T-helper 17 cell (primary cell): ENCODE data around the gene CENPX. TPM values are rescaled to one million over a fixed set of nuclear protein-coding genes. Genes with fewer than 3 reads are reported as not detected.

Source experiments
- ATAC-seq: fragments of 150-1000 bp; cut with Tn5 transposase; 2 replicates; pipeline ENCODE4 v1.10.0; 2021; ENCODE audit warnings: mild to moderate bottlenecking, moderate library complexity
- DNase-seq, 3 donors: peaks; one replicate each; pipeline versions ENCODE4 v3.0.0 to v3.0.0-alpha.2; 2020 to 2021
- H3K9me3 ChIP-seq: one replicate; pipeline ENCODE4 v1.7.0; 2013; ENCODE audit warnings: low read length, mild to moderate bottlenecking; ENCODE audit not compliant: control insufficient read depth, poor library complexity, severe bottlenecking
- H3K27ac Mint-ChIP-seq: one replicate; pipeline ENCODE4 v1.8.0; 2022; ENCODE audit warnings: mild to moderate bottlenecking, moderate library complexity, mixed read lengths
- H3K27me3 Mint-ChIP-seq: one replicate; pipeline ENCODE4 v1.8.0; 2022; ENCODE audit warnings: mixed read lengths
- H3K36me3 Mint-ChIP-seq: one replicate; pipeline ENCODE4 v1.8.0; 2022; ENCODE audit warnings: low read depth, mixed read lengths
- H3K4me1 Mint-ChIP-seq: one replicate; pipeline ENCODE4 v1.8.0; 2022; ENCODE audit warnings: mild to moderate bottlenecking, mixed read lengths
- H3K4me3 Mint-ChIP-seq: one replicate; pipeline ENCODE4 v1.8.0; 2022; ENCODE audit warnings: mild to moderate bottlenecking, moderate library complexity, mixed read lengths
- total RNA-seq, 4 donors: library from RNA in 2 of 4; stranded (reverse) in 2 of 4; gene quantifications; one replicate each; pipeline ENCODE4 v1.2.3 and lab custom pipeline; 2022 to 2026

CENPX gene
- total RNA-seq: 10 to 100 TPM; 20.9 to 21.1 TPM
- total RNA-seq (lab: John Stamatoyannopoulos, UW): 8.5 to 17.8 reads per million in 2 donors

DNA sequence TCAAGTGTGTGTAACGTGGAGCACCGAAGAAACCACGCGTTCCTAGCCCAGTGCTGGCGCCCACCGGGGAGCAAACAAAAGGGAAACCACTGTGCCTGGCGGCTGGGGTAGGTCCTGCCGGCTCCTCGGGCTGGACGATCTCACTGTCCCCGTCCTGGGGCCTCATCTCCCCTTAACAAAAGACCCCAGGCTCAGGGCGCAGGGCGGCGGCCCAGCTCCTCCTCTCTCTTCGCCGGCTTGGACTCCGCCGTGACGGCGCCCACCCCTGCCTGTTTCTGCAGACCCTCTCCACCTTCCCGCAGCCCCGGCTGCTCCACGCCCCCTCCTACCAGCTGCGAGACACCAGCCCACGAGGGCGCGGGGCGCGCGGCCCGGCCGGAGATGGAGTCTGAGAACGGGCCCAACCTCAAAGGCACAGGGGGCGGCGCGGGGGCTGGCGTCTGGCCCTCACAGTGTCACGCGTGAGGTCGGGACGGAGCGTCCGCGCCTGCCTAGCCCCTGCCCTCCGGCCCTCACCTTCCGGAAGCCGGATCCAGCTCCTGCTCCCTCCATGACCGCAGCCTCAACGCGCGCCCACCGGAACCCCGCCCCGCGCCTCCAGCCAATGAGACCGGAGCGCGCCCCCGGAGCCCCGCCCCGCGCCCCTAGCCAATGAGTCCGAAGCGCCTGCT lies at the start of gene CENPX:
Gene CENPX (minus strand): TSS at position 569 of the 671 bp plus-strand sequence. CDS start 17 bp downstream, at position 552.
- peak within 1 kb of the TSS; percentile 41 for H3K27ac Mint-ChIP-seq
- ATAC-seq (no peak), DNase-seq (no peak)

DNA sequence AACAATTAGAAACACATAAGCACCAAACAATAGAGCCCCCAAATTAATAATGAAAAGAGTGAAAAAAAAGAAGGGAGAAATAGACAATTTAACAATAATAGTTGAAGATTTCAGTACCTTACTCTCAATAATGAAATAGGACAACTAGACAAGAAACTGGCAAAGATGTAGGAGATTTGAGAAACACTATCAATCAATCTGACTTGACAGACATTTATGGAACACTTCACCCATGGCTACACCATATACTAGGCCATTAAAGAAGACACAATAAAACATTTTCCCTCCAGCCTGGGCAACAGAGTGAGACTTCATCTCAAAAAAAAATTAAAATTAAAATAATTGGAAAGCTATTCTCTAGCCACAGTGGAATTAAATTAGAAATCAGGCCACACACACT lies 47.9 kb upstream of the CENPX start:
- ATAC-seq (no peak), DNase-seq (no peak)
- Mint-ChIP-seq H3K27me3 (no peaks in the 10 kb centered on the region), H3K4me1 (peaks cover 4% of the 10 kb centered on the region), H3K36me3 (no peaks in the 10 kb centered on the region), H3K27ac (no peak overlapping the region), H3K4me3 (no peak overlapping the region)
- no peaks in the 10 kb centered on the region for H3K9me3 ChIP-seq

More for the DNA sequence above, at the start of gene CENPX:
- H3K9me3 ChIP-seq: no peaks in the 10 kb centered on the region
- H3K4me1 Mint-ChIP-seq: peaks cover 19% of the 10 kb centered on the region
- H3K36me3 Mint-ChIP-seq: no peaks in the 10 kb centered on the region
- H3K4me3 Mint-ChIP-seq: peak within 1 kb of the TSS; percentile 87
- no peaks in the 10 kb centered on the region for H3K27me3 Mint-ChIP-seq

DNA sequence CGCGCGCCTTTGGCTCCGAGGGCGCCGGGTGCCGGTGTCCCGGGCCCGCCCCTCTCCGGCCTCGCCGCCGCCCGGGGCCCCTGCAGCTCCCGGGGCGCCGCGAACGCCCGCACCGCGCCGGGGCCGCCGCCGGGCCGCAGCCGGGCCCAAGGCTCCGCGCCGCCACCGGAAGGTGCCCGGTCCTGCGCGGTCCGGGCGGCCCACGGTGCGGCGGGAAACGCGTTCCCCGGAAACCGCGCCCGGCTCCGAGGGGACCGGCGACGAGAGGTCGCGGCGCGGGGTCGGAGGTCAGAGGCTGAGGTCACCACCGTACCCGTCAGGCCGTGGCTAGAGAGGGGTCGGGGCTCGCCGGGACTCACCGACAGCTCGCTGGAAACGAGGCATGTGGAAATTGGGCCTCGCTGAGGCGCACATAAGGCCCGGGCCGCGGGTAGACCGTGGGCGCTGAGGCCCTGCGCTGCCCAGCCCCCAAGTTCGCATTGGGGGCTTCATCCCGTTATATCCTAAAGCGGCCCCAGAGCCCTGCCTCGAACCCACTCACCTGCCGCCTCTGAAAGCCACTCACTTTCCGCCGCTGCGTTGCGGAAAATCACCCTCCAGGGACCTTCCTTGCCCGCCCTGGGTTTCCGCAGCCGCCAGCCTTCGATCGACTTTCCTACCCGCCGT lies 43.1 kb upstream of the CENPX start, which contains the start of gene DUS1L:
Gene DUS1L (minus strand): TSS at position 167 of the 666 bp plus-strand sequence. CDS start 745 bp downstream, outside the sequence.
- Mint-ChIP-seq H3K4me1 (peaks cover 4% of the 10 kb centered on the region), H3K27ac (peak within 1 kb of the TSS; percentile 87), H3K27me3 (no peaks in the 10 kb centered on the region), H3K4me3 (peak within 1 kb of the TSS; percentile 89), H3K36me3 (no peaks in the 10 kb centered on the region)
- no peaks in the 10 kb centered on the region for H3K9me3 ChIP-seq
- DNase-seq (peak; percentile 54 to 74 (median 66)), ATAC-seq (peak; percentile 92)

DNA sequence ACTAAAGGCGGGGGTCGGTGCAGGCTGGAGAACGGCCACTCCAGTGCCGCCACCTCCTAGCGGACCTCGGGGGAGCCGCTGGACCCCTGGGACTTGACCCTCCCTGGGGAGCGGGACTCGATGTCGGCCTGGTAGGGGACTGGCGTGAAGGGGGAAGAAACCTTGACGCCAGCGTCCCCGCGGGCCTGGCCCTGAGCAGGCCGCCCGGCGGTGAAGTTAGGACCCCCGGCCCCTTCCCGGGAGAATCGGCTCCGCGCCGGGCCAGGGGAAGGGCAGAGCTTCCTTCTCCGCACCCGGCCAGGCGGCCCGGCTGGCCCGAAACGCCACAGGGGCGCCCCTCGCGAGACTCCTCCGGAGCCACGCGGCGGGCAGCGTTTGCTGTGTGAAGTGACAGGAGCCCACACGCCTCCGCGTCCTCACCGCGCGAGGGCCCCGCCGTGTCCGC lies 42.5 kb upstream of the CENPX start:
- DNase-seq (no peak), ATAC-seq (peak; percentile 71)
- Mint-ChIP-seq H3K27ac (no peak overlapping the region), H3K4me3 (peak overlapping the region; percentile 70), H3K36me3 (peaks cover under 1% of the 10 kb centered on the region), H3K4me1 (peaks cover 5% of the 10 kb centered on the region), H3K27me3 (no peaks in the 10 kb centered on the region)
- no peaks in the 10 kb centered on the region for H3K9me3 ChIP-seq

DNA sequence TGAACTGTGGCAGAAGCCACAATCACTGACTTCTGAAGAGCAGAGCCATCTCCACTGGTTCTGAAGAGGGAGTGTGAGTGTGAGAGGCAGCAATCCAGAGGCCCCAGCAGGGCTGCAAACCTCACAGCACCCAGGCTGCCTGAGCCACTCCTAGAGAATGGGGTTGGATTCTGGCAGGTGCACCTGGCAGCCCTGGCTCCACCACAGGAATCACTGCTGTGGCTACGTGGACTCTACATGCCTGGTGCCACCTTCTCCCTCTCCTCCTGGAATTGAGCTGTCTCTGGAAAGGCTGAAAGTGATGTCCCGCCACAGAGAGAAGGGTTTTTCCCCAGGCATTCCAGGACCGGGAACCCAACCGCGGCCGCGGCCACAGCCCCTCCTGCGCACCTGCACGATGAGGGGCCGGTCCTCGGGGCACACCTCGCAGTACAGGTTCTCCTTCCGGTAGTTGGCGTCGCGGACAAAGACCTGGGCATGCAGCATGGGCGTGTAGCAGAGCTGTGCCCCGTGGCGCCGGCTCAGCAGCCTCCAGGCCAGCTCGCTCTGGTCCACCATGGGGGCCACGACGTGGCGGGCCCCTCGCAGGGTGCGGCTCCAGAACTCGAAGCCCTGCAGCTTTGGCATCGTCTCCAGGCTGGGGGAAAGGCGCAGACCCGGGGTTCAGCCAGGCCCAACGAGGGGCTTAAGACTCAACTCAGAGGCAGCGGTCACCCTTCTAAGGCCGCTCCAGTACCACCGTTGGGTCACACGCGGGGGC lies 41.9 kb upstream of the CENPX start:
- DNase-seq (no peak), ATAC-seq (no peak)
- no peaks in the 10 kb centered on the region for H3K9me3 ChIP-seq
- H3K4me3 Mint-ChIP-seq: peak overlapping the region; percentile 70
- peaks cover 2% of the 10 kb centered on the region for H3K36me3 Mint-ChIP-seq
- peak overlapping the region; percentile 14 for H3K27ac Mint-ChIP-seq
- H3K4me1 Mint-ChIP-seq: peaks cover 6% of the 10 kb centered on the region
- H3K27me3 Mint-ChIP-seq: no peaks in the 10 kb centered on the region

DNA sequence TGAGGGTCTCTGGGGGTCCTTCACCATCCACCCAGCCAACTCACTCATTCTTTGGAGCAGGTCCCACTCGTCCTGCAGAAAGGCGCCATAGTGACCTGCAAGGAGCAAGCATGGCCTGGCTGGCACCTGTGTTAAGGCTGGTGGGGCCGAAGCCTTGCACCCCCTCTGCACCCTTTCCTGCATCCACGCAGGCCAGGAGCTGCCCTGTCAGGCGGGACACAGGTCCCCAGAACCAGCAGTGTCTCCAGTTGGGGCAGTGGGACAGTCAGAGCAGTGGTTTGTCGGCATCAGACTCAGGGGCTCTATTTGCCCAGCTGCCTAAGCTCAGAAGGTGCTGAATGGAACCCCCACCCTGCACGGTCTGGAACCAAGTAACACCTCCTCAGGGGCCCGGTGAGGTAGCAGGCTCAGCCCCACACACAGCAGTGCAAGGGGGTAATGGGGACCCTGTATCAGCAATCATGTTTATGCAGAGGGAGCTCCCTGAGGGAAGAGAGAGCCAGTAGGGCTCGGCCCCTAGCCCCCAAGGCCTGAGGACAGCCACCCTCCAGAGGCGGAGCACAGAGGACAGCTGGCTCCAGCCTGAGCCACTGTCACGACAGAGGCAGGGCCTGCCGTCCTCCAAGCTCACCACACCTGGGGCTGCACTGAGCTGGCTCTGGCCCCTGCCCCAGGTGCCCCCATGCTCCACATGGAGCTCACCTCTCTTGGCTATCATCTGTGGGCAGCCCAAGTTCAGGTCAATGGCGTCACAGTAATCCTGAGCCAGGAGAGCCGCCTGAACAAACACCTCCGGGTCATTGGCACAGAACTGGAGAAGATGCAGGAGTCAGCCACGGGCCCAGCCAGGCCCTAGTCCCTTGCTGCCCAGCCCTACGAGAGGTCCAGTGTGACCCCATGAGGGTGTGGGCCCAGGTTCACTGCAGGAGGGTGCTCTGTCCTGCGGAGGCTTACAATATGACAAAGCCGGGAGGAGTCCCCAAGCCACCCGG lies 41.0 kb upstream of the CENPX start:
- no peaks in the 10 kb centered on the region for H3K27me3 Mint-ChIP-seq
- DNase-seq: no peak
- H3K27ac Mint-ChIP-seq: peak overlapping the region; percentile 14
- H3K4me1 Mint-ChIP-seq: peaks cover 6% of the 10 kb centered on the region
- H3K36me3 Mint-ChIP-seq: peaks cover 2% of the 10 kb centered on the region
- H3K4me3 Mint-ChIP-seq: no peak overlapping the region
- no peaks in the 10 kb centered on the region for H3K9me3 ChIP-seq
- ATAC-seq: no peak

DNA sequence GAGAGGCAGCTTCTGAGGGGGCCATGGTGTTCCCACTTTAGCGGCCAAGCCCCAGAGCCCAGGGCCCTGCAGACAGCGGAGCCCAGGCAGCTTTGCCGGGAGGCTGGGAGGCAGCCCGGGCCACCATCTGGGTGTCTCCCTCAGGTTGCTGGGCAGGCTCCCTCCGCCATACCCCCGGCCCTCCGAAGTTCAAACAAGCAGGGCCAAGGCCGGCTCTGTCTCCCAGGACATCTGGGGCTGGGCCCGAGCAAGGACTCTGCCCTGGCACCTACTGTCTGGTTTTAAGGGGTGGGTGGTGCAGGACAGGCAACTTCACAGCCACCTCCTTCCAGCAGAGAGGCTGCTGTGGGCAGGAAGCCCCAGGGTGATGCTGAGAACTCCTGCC lies 40.3 kb upstream of the CENPX start:
- H3K9me3 ChIP-seq: no peaks in the 10 kb centered on the region
- no peak for ATAC-seq
- no peaks in the 10 kb centered on the region for H3K27me3 Mint-ChIP-seq
- no peak overlapping the region for H3K27ac Mint-ChIP-seq
- H3K4me3 Mint-ChIP-seq: no peak overlapping the region
- H3K4me1 Mint-ChIP-seq: peaks cover 6% of the 10 kb centered on the region
- peaks cover 2% of the 10 kb centered on the region for H3K36me3 Mint-ChIP-seq
- no peak for DNase-seq

DNA sequence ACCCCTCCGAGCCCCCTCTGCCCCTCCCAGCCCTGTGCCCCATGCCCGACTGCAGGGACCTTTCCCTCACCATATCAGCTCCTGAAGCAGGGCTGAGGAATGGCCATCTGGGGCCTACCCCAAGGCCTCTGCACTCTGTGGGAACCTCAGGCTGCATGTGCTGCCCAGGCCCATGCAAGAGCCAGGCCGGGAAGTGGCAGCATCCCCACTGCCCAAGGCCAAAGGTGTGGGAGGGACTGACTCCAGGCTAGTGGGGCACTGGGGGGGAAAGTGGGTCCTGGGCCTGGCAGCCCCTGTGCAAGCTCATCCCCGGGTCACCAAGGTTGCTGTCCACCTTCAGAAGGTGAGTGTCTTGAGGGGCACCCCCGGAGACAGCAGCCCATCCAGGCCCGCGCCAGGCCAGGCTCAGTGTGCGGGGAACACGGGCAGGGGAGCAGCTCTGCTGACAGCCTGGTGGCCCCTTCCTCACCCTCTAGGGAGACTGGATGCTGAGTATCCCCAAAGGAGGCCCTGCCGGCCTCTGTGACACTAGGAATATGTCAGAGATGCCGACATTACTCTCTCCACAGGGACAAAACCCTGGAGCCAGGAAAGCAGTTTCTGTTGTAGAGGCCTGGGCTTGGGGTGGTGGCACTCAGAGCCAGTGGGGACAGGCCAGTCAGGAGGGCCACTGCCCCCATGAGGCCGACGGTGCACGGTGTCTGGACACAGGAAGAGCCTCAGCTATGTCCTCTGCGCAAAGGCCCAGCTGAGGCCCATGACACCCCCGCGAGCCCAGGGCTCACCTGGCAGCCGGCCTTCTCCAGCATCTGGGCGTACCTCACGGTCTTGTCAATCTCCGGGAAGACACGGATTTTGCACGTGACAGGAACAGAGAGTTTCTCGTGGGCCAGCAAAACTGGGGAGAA lies 39.7 kb upstream of the CENPX start:
- peaks cover 6% of the 10 kb centered on the region for H3K4me1 Mint-ChIP-seq
- H3K9me3 ChIP-seq: no peaks in the 10 kb centered on the region
- no peaks in the 10 kb centered on the region for H3K27me3 Mint-ChIP-seq
- DNase-seq (peak in 1 of 3 donors; percentile 8), ATAC-seq (no peak)
- peaks cover 2% of the 10 kb centered on the region for H3K36me3 Mint-ChIP-seq
- H3K27ac Mint-ChIP-seq: no peak overlapping the region
- no peak overlapping the region for H3K4me3 Mint-ChIP-seq

DNA sequence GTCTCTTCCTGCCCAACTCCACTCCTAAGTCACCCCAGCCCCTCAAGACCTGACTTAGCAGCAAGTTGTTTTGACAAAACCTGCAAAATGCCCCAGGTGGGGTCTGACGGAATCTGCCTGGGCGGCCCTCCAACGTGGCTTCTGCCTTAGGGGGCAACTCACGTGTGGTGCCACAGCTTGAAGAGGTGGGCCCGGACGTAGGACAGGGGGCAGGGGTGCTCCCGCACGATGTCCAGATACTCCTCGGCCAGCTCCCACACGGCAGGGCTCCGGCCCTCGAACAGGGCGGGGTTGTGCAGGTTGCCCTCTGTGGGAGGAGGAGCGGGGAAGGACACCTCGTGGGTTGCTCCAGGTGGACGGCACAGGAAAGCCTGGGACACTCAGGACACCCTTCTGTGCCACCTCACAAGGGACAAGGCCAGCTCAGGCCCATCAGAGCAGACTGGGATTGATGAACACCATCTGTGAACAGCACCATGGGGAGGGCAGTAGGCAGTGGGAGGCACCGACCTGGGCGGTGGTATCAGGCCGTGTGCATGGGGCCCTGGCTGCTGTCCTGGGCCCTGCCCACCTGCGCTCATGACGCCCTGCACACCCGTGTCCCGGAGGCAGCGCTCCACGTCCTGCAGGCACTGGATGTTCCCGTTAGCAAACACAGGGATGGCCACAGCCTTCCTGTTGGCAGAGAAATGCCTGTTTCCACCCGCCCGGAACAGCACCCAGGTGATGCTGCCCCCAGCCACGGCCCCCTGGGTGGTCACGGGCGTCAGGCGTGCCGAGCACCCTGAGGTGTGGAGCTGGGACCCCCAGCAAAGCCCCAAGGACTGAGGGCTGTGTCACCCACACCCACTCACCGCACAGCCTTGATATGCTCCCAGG lies 38.6 kb upstream of the CENPX start:
- Mint-ChIP-seq H3K4me3 (no peak overlapping the region), H3K4me1 (peaks cover 4% of the 10 kb centered on the region), H3K27me3 (no peaks in the 10 kb centered on the region), H3K27ac (no peak overlapping the region), H3K36me3 (peaks cover 2% of the 10 kb centered on the region)
- peak in 1 of 3 donors; percentile 6 for DNase-seq
- H3K9me3 ChIP-seq: no peaks in the 10 kb centered on the region
- ATAC-seq: no peak

DNA sequence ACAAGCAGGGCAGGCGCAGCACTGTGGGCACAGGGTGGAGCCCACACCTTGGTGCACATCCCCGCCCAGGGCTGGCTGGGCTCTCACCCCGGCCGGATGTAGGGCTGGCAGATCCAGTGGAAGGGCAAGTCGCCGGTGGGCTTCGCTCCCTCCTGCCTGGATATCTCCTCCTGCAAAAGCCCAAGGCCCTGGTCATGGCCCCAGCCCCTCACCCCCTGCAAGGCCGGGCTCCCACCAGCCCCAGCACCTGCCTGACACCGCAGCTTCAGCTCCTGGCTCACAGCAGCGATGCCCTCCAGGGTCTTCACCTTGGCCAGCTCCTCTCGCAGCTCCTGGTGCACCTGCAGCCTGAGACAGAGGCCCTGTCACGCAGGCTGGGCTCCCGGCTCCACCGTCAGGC lies 37.9 kb upstream of the CENPX start:
- H3K27me3 Mint-ChIP-seq: no peaks in the 10 kb centered on the region
- H3K36me3 Mint-ChIP-seq: peaks cover 2% of the 10 kb centered on the region
- no peak overlapping the region for H3K27ac Mint-ChIP-seq
- no peak for ATAC-seq
- H3K4me3 Mint-ChIP-seq: no peak overlapping the region
- DNase-seq: peak in 1 of 3 donors; percentile 7
- no peaks in the 10 kb centered on the region for H3K9me3 ChIP-seq
- peaks cover 2% of the 10 kb centered on the region for H3K4me1 Mint-ChIP-seq

DNA sequence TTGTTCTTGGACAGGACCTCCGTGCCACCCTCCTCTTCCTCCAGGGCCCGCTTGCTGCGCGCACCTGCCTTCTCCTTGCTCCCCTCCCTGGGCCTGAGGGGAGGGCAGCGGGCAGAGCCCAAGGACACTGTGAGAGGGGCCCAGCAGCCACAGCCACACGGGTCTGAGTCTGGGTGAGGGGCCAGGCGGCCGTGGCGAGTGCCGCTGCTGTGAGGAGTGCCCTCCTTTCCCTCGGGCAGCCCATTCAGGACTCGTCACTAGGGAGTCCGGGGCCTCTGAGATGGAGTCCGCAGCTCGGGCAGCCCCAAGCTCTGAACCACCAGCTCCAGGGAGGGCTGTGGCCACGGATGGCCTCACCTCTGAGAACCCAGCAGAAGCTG lies 37.3 kb upstream of the CENPX start:
- no peaks in the 10 kb centered on the region for H3K9me3 ChIP-seq
- DNase-seq (peak in 1 of 3 donors; percentile 8), ATAC-seq (no peak)
- peaks cover 2% of the 10 kb centered on the region for H3K36me3 Mint-ChIP-seq
- H3K4me1 Mint-ChIP-seq: peaks cover 2% of the 10 kb centered on the region
- no peak overlapping the region for H3K27ac Mint-ChIP-seq
- H3K27me3 Mint-ChIP-seq: no peaks in the 10 kb centered on the region
- H3K4me3 Mint-ChIP-seq: no peak overlapping the region
